Inferior parietal cortex (tissue), 1 donor: ENCODE measurements around the gene AUNIP.
"Not testable (repeated sequence)": the region's sequence is repeated elsewhere in the genome, so short reads cannot be mapped to it uniquely, and the experiment has no call there.

Experiments used
- DNase-seq: peaks from one replicate; pipeline ENCODE4 v3.0.0-alpha.2; 2016; ENCODE audit errors: extremely low spot score

AUNIP gene

GRCh38 chr1:25864434-25864833, 5.2 kb upstream of the AUNIP start:
- DNase-seq, result no peak

- DNase-seq, result no peak
These were observed 4.4 kb upstream of the AUNIP start for GRCh38 chr1:25863486-25864262.

- DNase-seq, result no peak
These were observed 3.7 kb upstream of the AUNIP start for GRCh38 chr1:25862785-25863485.

GRCh38 chr1:25861316-25862286, 2.3 kb upstream of the AUNIP start:
- no peak for DNase-seq

- no peak for DNase-seq
These were observed 763 bp downstream of the AUNIP start for GRCh38 chr1:25858494-25858893.

- DNase-seq, result no peak
These were observed 2.4 kb downstream of the AUNIP start for GRCh38 chr1:25856856-25857255.

GRCh38 chr1:25854554-25854953, 4.7 kb downstream of the AUNIP start:
- DNase-seq, result no peak

- no peak for DNase-seq
These were observed 10.7 kb downstream of the AUNIP start for GRCh38 chr1:25848531-25848930.

GRCh38 chr1:25847929-25848328, 11.3 kb downstream of the AUNIP start:
- no peak for DNase-seq

- no peak for DNase-seq
These were observed 13.6 kb downstream of the AUNIP start for GRCh38 chr1:25845664-25846063.

- no peak for DNase-seq
These were observed 14.5 kb downstream of the AUNIP start for GRCh38 chr1:25844536-25845337.

GRCh38 chr1:25843483-25843882, 15.8 kb downstream of the AUNIP start:
- DNase-seq, result no peak

GRCh38 chr1:25839808-25840207, 19.4 kb downstream of the AUNIP start:
- DNase-seq, result not testable (repeated sequence)

GRCh38 chr1:25837262-25837875, 21.9 kb downstream of the AUNIP start:
- DNase-seq, result no peak

GRCh38 chr1:25836695-25837094, 22.6 kb downstream of the AUNIP start:
- no peak for DNase-seq

GRCh38 chr1:25834894-25835293, 24.4 kb downstream of the AUNIP start:
- DNase-seq, result no peak

GRCh38 chr1:25833158-25833557, 26.1 kb downstream of the AUNIP start:
- DNase-seq, result no peak

GRCh38 chr1:25832336-25833037, 26.8 kb downstream of the AUNIP start:
- no peak for DNase-seq

GRCh38 chr1:25831569-25832196, 27.6 kb downstream of the AUNIP start:
- no peak for DNase-seq

- DNase-seq, result no peak
These were observed 30.2 kb downstream of the AUNIP start for GRCh38 chr1:25829046-25829445.
